Measurements from ENCODE around the gene HJV.

DNA sequence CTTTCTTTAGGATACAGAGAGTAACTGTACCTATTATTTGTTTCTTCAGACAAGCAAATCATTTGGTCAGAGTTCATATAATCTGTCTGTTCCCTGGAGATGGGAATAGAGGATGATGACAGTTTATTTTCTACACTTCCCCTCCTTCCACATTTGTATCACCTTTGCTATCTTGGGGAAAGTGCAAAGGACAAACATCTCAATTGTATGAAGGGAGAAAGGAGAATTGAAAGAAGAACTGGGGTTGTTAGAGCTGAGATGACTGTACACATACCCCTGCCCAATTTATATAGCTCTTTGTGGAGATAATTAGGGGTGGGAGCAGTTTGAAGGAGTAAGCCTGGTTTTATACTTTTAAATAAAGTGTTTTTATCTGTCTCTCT is 43.1 kb downstream of the HJV start:
- TF ChIP-seq, protein P1, sequence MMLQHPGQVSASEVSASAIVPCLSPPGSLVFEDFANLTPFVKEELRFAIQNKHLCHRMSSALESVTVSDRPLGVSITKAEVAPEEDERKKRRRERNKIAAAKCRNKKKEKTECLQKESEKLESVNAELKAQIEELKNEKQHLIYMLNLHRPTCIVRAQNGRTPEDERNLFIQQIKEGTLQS (IDR thresholded peaks at IDR 0.05), result no peak
- TF ChIP-seq, protein P2, sequence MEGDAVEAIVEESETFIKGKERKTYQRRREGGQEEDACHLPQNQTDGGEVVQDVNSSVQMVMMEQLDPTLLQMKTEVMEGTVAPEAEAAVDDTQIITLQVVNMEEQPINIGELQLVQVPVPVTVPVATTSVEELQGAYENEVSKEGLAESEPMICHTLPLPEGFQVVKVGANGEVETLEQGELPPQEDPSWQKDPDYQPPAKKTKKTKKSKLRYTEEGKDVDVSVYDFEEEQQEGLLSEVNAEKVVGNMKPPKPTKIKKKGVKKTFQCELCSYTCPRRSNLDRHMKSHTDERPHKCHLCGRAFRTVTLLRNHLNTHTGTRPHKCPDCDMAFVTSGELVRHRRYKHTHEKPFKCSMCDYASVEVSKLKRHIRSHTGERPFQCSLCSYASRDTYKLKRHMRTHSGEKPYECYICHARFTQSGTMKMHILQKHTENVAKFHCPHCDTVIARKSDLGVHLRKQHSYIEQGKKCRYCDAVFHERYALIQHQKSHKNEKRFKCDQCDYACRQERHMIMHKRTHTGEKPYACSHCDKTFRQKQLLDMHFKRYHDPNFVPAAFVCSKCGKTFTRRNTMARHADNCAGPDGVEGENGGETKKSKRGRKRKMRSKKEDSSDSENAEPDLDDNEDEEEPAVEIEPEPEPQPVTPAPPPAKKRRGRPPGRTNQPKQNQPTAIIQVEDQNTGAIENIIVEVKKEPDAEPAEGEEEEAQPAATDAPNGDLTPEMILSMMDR (IDR thresholded peaks at IDR 0.05 in 2 of 3, conservative IDR thresholded peaks at IDR 0.05 in 1 of 3; ENCODE audit: borderline replicate concordance in 1 of 3, insufficient read depth in 1 of 3, low read depth in 2 of 3, low read length in 2 of 3), result no peak
- no peak for TF ChIP-seq SP1 (IDR thresholded peaks at IDR 0.05; ENCODE audit: low read depth)
- TF ChIP-seq FOSL1 (IDR thresholded peaks at IDR 0.05; ENCODE audit: low read depth), result no peak
- TF ChIP-seq EGR1 (IDR thresholded peaks at IDR 0.05; ENCODE audit: low read depth), result no peak
- no peak for TF ChIP-seq POLR2AphosphoS5 (IDR thresholded peaks at IDR 0.05; ENCODE audit: low read depth, low read length)
- TF ChIP-seq, protein P3, sequence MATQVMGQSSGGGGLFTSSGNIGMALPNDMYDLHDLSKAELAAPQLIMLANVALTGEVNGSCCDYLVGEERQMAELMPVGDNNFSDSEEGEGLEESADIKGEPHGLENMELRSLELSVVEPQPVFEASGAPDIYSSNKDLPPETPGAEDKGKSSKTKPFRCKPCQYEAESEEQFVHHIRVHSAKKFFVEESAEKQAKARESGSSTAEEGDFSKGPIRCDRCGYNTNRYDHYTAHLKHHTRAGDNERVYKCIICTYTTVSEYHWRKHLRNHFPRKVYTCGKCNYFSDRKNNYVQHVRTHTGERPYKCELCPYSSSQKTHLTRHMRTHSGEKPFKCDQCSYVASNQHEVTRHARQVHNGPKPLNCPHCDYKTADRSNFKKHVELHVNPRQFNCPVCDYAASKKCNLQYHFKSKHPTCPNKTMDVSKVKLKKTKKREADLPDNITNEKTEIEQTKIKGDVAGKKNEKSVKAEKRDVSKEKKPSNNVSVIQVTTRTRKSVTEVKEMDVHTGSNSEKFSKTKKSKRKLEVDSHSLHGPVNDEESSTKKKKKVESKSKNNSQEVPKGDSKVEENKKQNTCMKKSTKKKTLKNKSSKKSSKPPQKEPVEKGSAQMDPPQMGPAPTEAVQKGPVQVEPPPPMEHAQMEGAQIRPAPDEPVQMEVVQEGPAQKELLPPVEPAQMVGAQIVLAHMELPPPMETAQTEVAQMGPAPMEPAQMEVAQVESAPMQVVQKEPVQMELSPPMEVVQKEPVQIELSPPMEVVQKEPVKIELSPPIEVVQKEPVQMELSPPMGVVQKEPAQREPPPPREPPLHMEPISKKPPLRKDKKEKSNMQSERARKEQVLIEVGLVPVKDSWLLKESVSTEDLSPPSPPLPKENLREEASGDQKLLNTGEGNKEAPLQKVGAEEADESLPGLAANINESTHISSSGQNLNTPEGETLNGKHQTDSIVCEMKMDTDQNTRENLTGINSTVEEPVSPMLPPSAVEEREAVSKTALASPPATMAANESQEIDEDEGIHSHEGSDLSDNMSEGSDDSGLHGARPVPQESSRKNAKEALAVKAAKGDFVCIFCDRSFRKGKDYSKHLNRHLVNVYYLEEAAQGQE (IDR thresholded peaks at IDR 0.05; ENCODE audit: low read depth), result no peak
